ENCODE results near the gene SLIT3. TPM values are rescaled to one million over a fixed set of nuclear protein-coding genes. Genes with fewer than 3 reads are reported as not detected.

Gene SLIT3
- total RNA-seq, 4 donors from 2014 or later, result 0.72 to 37.4 (median 5.3) TPM

- Histone ChIP-seq H3K36me3 (no peaks in the 10 kb centered on the region), H3K4me1 (no peaks in the 10 kb centered on the region), H3K27me3 (no peaks in the 10 kb centered on the region), H3K27ac (no peak overlapping the region), H3K4me3 (no peak overlapping the region), H3K9me3 (no peaks in the 10 kb centered on the region)
- TF ChIP-seq POLR2A (IDR thresholded peaks at IDR 0.05) (no peak), CTCF (IDR thresholded peaks at IDR 0.05) (no peak)
- no peak for DNase-seq
- 63 to 73% methylated on average over 7 of the region's 7 CpGs for WGBS, 2 donors
- intact Hi-C loops (cut with DNase I), result no loop called here
Observed at GRCh38 chr5:168836603-168837231, 464.2 kb downstream of the SLIT3 start.

GRCh38 chr5:168833936-168834335, 467.0 kb downstream of the SLIT3 start:
- 40 to 84% methylated on average over 1 to 3 of the region's 4 CpGs for whole genome bisulfite sequencing, 2 donors
- H3K4me3 ChIP-seq, result no peak overlapping the region
- no peaks in the 10 kb centered on the region for H3K27me3 ChIP-seq
- no peaks in the 10 kb centered on the region for H3K4me1 ChIP-seq
- intact Hi-C loops (cut with DNase I), result no loop called here
- no peaks in the 10 kb centered on the region for H3K36me3 ChIP-seq
- DNase-seq, result no peak
- no peaks in the 10 kb centered on the region for H3K9me3 ChIP-seq
- TF ChIP-seq CTCF (IDR thresholded peaks at IDR 0.05) (no peak), POLR2A (IDR thresholded peaks at IDR 0.05) (no peak)
- H3K27ac ChIP-seq, result no peak overlapping the region

- no peaks in the 10 kb centered on the region for H3K9me3 ChIP-seq
- no peaks in the 10 kb centered on the region for H3K27me3 ChIP-seq
- no peak for DNase-seq
- H3K4me3 ChIP-seq, result no peak overlapping the region
- 20 to 57% methylated on average over 2 to 3 of the region's 3 CpGs for WGBS, 2 donors
- H3K27ac ChIP-seq, result no peak overlapping the region
- TF ChIP-seq POLR2A (IDR thresholded peaks at IDR 0.05) (no peak), CTCF (IDR thresholded peaks at IDR 0.05) (no peak)
- H3K36me3 ChIP-seq, result no peaks in the 10 kb centered on the region
- no peaks in the 10 kb centered on the region for H3K4me1 ChIP-seq
- intact Hi-C loops (cut with DNase I), result no loop called here
Observed at GRCh38 chr5:168833383-168833782, 467.6 kb downstream of the SLIT3 start.

- 45 to 50% methylated on average over 6 of the region's 6 CpGs for whole genome bisulfite sequencing, 2 donors
- intact Hi-C loops (cut with DNase I), result no loop called here
- H3K9me3 ChIP-seq, result no peaks in the 10 kb centered on the region
- H3K4me1 ChIP-seq, result no peaks in the 10 kb centered on the region
- H3K27ac ChIP-seq, result no peak overlapping the region
- DNase-seq, result no peak
- TF ChIP-seq POLR2A (IDR thresholded peaks at IDR 0.05) (no peak), CTCF (IDR thresholded peaks at IDR 0.05) (no peak)
- H3K36me3 ChIP-seq, result no peaks in the 10 kb centered on the region
- H3K27me3 ChIP-seq, result no peaks in the 10 kb centered on the region
- no peak overlapping the region for H3K4me3 ChIP-seq
Observed at GRCh38 chr5:168832308-168832707, 468.6 kb downstream of the SLIT3 start.

- Histone ChIP-seq H3K27ac (no peak overlapping the region), H3K36me3 (no peaks in the 10 kb centered on the region), H3K9me3 (no peaks in the 10 kb centered on the region), H3K27me3 (no peaks in the 10 kb centered on the region), H3K4me3 (no peak overlapping the region), H3K4me1 (no peaks in the 10 kb centered on the region)
- no peak for TF ChIP-seq CTCF (IDR thresholded peaks at IDR 0.05)
- no peak for TF ChIP-seq POLR2A (IDR thresholded peaks at IDR 0.05)
- DNase-seq, result no peak
- WGBS, 2 donors, result 79 to 82% methylated on average over 7 of the region's 7 CpGs
- intact Hi-C loops (cut with DNase I), result no loop called here
Observed at GRCh38 chr5:168831383-168831782, 469.6 kb downstream of the SLIT3 start.
